Uterus (tissue), 2 donors: ENCODE data around the gene PLAAT4.

Source experiments
- CTCF ChIP-seq, 4 experiments: fragments of 200-600 bp in 2 of 4; fragments of 450-650 bp in 2 of 4; sonication (generic) in 2 of 4; IDR thresholded peaks; one replicate each; pipeline ENCODE4 v1.5.1; 2016 to 2019; ENCODE audit warnings: antibody characterized with exemption in 4 of 4, mild to moderate bottlenecking in 2 of 4, moderate library complexity in 1 of 4
- POLR2A ChIP-seq, 2 donors: fragments of 450-650 bp; IDR thresholded peaks; one replicate each; pipeline ENCODE4 v1.6.1; 2016; ENCODE audit warnings: antibody characterized with exemption in 2 of 2, mild to moderate bottlenecking in 1 of 2, moderate library complexity in 1 of 2

GRCh38 chr11:63549411-63549810 is 12.8 kb downstream of the PLAAT4 start:
- TF ChIP-seq CTCF (IDR thresholded peaks at IDR 0.05): no peak
- TF ChIP-seq POLR2A (IDR thresholded peaks at IDR 0.05): no peak
